ENCODE data around the gene GABBR1.

GRCh38 chr6:29631209-29631810 is 1.7 kb downstream of the GABBR1 start:
- TF ChIP-seq CTCF (IDR thresholded peaks at IDR 0.05) (no peak), POLR2A (IDR thresholded peaks at IDR 0.05) (no peak)

Data from tibial nerve (tissue), 3 donors.